Muscle layer of duodenum (tissue), 2 donors: Measurements from ENCODE around the gene CD44.
A peak's percentile ranks its signal among the peaks of the same experiment; 100 is the strongest.

ENCODE experiments used
- H3K27ac ChIP-seq: one replicate; pipeline ENCODE4 v1.7.0; 2013; ENCODE audit warnings: mild to moderate bottlenecking, low read length
- H3K27me3 ChIP-seq: one replicate; pipeline ENCODE4 v1.7.0; 2013; ENCODE audit warnings: low read depth, mild to moderate bottlenecking, control low read depth, low read length
- H3K36me3 ChIP-seq, 2 donors: one replicate each; pipeline ENCODE4 v1.7.0; 2013; ENCODE audit warnings: low read length in 2 of 2, control low read depth in 1 of 2, mild to moderate bottlenecking in 1 of 2; ENCODE audit not compliant: insufficient read depth in 2 of 2, control insufficient read depth in 1 of 2
- H3K4me1 ChIP-seq, 2 donors: one replicate each; pipeline ENCODE4 v1.7.0; 2013; ENCODE audit warnings: low read length in 2 of 2, mild to moderate bottlenecking in 2 of 2, control low read depth in 1 of 2, moderate library complexity in 1 of 2; ENCODE audit not compliant: insufficient read depth in 2 of 2, control insufficient read depth in 1 of 2
- H3K4me3 ChIP-seq, 2 donors: one replicate each; pipeline ENCODE4 v1.7.0; 2013; ENCODE audit warnings: low read length in 2 of 2, low read depth in 1 of 2, mild to moderate bottlenecking in 1 of 2
- H3K9me3 ChIP-seq, 2 donors: one replicate each; pipeline ENCODE4 v1.7.0; 2013; ENCODE audit warnings: low read length in 2 of 2, control low read depth in 1 of 2, mild to moderate bottlenecking in 1 of 2; ENCODE audit not compliant: control insufficient read depth in 1 of 2
- donor health status: healthy.

CD44 gene

DNA sequence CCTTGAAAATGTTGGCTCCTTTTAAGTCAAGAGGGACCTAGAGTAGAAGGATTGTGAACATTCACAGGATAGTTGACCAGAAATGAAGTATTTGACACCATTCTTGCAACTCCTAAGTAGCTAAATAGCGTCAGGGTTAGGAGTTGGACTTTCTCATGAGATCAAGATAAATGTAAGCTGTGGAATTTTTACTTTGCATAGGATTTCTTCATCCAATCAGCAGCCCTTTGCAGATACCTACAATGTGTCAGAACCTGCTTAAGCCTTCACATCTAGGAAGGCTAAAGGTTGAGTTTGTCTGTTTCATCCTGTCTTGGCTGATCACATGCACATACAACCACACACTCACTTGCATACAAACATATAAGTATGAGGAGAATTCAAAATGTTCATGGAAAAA, 32.3 kb downstream of the CD44 start:
- H3K9me3 ChIP-seq, result no peaks in the 10 kb centered on the region
- peak overlapping the region; percentile 17 for H3K27ac ChIP-seq
- peaks cover 36 to 60% of the 10 kb centered on the region in 2 donors for H3K4me1 ChIP-seq

GRCh38 chr11:35173011-35173511, 34.1 kb downstream of the CD44 start:
- H3K4me1 ChIP-seq, result peaks cover 23 to 48% of the 10 kb centered on the region in 2 donors
- peaks cover 9 to 14% of the 10 kb centered on the region in 2 donors for H3K36me3 ChIP-seq
- no peaks in the 10 kb centered on the region for H3K9me3 ChIP-seq
- no peak overlapping the region for H3K4me3 ChIP-seq
- H3K27me3 ChIP-seq, result no peaks in the 10 kb centered on the region
- peak overlapping the region; percentile 15 for H3K27ac ChIP-seq

More for the DNA sequence above, 32.3 kb downstream of the CD44 start:
- Histone ChIP-seq H3K27me3 (no peaks in the 10 kb centered on the region), H3K36me3 (peaks cover 0 to 15% of the 10 kb centered on the region in 2 donors), H3K4me3 (no peak overlapping the region)

DNA sequence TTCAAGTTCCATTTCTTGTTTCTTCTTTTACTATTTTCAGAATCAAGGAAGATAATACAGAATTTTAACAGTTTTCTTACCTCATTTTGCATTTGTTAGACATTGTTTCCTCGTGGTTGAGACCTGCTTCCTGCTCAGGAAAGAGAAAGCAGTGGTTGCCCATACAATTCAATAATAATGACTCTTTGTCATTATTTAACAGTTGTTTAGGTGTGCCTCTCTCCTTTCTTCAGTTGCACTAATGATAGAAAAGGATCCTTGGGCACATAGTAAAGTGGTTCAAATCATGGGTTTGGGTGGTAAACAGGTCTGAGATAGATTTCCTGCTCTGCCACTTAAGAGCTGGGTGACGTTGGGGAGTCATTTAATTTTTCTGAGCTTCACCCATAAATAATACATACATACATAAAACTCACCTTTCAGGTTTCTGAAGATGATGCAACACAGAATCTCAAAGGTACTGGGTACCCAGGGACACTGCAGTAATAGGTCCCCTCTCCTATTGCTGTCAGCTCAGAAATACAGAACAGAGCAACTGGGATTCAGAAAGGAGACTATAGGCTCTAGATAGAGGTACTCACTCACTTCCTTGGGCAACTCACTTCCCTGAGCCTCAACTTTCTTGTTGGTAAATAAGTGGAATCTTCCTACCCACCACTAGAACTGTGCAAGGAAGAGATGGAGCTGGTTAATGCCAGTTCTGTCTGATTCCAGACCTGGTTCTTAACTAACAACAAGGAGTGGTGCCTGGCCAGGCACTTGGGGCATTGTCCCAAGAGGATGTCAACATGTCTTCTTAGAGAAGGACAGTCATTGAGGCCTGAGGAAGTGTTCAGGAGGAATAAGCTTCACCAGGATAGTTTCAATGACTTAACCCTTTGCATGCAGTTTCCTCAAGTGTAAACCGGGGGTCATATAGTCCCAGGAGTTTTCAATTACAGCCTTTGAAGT, 34.9 kb downstream of the CD44 start:
- peaks cover 23 to 50% of the 10 kb centered on the region in 2 donors for H3K4me1 ChIP-seq
- peak overlapping the region; percentile 37 for H3K27ac ChIP-seq
- peaks cover 17 to 21% of the 10 kb centered on the region in 2 donors for H3K36me3 ChIP-seq
- no peak overlapping the region for H3K4me3 ChIP-seq
- H3K9me3 ChIP-seq, result no peaks in the 10 kb centered on the region
- H3K27me3 ChIP-seq, result no peaks in the 10 kb centered on the region

GRCh38 chr11:35174666-35175065, 35.7 kb downstream of the CD44 start:
- Histone ChIP-seq H3K4me1 (peaks cover 28 to 53% of the 10 kb centered on the region in 2 donors), H3K9me3 (no peaks in the 10 kb centered on the region), H3K27ac (peak overlapping the region; percentile 37), H3K27me3 (no peaks in the 10 kb centered on the region), H3K4me3 (no peak overlapping the region), H3K36me3 (peaks cover 17 to 21% of the 10 kb centered on the region in 2 donors)

- Histone ChIP-seq H3K27me3 (no peaks in the 10 kb centered on the region), H3K9me3 (no peaks in the 10 kb centered on the region), H3K4me1 (peaks cover 38 to 47% of the 10 kb centered on the region in 2 donors), H3K4me3 (no peak overlapping the region), H3K36me3 (peaks cover 34 to 38% of the 10 kb centered on the region in 2 donors), H3K27ac (no peak overlapping the region)
These were observed 38.4 kb downstream of the CD44 start for GRCh38 chr11:35177370-35177769.

- Histone ChIP-seq H3K27me3 (no peaks in the 10 kb centered on the region), H3K27ac (no peak overlapping the region), H3K4me1 (peaks cover 36 to 43% of the 10 kb centered on the region in 2 donors), H3K9me3 (no peaks in the 10 kb centered on the region), H3K4me3 (no peak overlapping the region), H3K36me3 (peaks cover 38 to 45% of the 10 kb centered on the region in 2 donors)
These were observed 39.3 kb downstream of the CD44 start for GRCh38 chr11:35178067-35178805.

DNA sequence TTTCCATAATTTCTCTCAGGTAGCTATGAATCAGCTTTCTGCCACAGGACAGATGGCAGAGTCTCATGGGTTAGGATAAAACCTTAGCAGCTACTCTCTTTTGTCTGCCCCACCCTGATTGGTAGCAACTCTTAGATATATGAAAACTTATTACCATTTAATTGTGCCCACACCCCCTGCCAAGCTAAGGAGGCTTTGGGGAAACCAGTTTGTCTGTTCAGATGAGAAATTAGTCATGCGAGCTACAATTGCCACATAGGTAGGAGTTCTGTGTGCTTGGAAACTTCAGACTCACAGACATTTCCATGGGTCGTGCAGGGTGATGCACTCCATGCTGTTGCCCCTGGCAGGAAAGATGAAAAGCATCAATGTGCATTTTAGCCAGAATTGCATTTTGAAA, 39.9 kb downstream of the CD44 start:
- Histone ChIP-seq H3K27me3 (no peaks in the 10 kb centered on the region), H3K36me3 (peaks cover 38 to 52% of the 10 kb centered on the region in 2 donors), H3K4me1 (peaks cover 29 to 37% of the 10 kb centered on the region in 2 donors), H3K9me3 (no peaks in the 10 kb centered on the region), H3K4me3 (no peak overlapping the region), H3K27ac (no peak overlapping the region)

GRCh38 chr11:35179466-35180135, 40.6 kb downstream of the CD44 start:
- Histone ChIP-seq H3K36me3 (peaks cover 38 to 58% of the 10 kb centered on the region in 2 donors), H3K4me3 (no peak overlapping the region), H3K27ac (no peak overlapping the region), H3K9me3 (no peaks in the 10 kb centered on the region), H3K27me3 (no peaks in the 10 kb centered on the region), H3K4me1 (peaks cover 23 to 30% of the 10 kb centered on the region in 2 donors)

DNA sequence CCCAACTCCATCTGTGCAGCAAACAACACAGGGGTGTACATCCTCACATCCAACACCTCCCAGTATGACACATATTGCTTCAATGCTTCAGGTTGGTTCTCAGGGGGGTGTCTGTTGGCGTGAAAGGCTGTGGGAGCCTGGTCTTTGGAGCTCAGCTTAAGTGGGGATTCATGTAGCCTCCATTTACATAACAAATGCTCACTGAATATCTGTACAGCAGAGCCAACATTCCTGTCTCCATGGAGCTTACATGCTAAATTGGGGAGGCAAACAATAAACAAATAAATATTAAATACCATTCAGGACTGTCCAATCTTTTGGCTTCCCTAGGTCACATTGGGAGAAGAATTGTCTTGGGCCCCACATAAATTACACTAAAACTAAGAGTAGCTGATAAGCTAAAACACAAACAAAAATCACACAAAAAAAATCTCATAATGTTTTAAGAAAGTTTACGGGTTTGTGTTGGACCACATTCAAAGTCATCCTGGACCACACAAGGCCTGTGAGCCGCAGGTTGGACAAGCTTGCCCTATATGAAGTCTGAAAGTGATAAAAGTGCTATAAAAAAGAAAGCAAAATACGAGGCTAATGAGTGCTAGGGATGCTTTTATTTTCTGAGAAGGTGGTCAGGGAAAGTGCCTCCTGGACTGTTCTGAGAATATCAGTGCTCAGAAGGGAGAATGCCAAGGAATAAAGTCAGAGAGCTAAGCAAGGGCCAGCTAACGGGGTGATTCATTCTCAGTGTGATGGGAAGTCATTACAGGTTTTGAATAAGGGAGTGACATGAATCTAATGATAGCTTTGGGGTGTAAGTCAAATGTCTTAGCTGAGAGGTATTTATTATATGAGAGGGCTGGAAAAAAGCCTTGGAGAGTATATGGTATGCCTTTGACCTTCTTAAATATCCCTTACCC, 41.6 kb downstream of the CD44 start:
- Histone ChIP-seq H3K27me3 (no peaks in the 10 kb centered on the region), H3K4me3 (no peak overlapping the region), H3K4me1 (peaks cover 15 to 20% of the 10 kb centered on the region in 2 donors), H3K27ac (no peak overlapping the region), H3K9me3 (no peaks in the 10 kb centered on the region), H3K36me3 (peaks cover 38 to 63% of the 10 kb centered on the region in 2 donors)

DNA sequence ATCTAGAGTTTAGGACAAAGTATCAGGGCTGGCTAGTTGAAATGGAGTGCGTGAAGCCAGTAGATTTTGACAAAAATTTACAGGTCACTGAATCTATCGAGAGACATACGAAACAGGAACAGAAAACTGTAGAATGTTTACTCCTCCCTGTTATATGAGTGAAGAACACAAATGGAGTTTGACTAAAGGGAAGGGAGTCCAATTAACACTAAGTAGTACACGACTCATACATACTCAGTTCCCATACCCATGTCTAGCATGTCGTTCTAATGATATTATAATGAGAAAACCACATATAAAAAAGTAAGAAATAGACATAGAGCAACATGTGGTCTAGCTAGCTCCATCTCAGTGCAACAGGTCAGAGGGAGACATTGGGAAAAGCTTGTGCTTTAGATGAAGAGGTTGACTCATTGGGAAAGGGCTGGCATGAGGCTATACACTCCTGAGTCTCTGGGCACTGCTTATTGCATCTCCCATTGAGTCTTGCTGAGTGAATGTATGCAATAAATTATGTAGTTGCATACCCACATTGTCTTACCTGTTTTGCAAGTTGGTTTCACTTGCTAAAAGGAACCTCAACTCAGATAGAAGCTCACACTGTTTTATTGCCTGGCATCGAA, 43.5 kb downstream of the CD44 start:
- no peak overlapping the region for H3K4me3 ChIP-seq
- no peak overlapping the region for H3K27ac ChIP-seq
- H3K4me1 ChIP-seq, result peaks cover 15 to 20% of the 10 kb centered on the region in 2 donors
- H3K27me3 ChIP-seq, result no peaks in the 10 kb centered on the region
- peaks cover 35 to 62% of the 10 kb centered on the region in 2 donors for H3K36me3 ChIP-seq
- no peaks in the 10 kb centered on the region for H3K9me3 ChIP-seq
